Lung (tissue), 12 donors: Measurements from ENCODE around the gene SKAP2. TPM values are rescaled to one million over a fixed set of nuclear protein-coding genes. Genes with fewer than 3 reads are reported as not detected.
A peak's percentile ranks its signal among the peaks of the same experiment; 100 is the strongest.

Experiments used
- ATAC-seq: fragments of 200-7000 bp; cut with Tn5 transposase; one replicate; pipeline ENCODE4 v1.9.1; 2020; ENCODE audit warnings: moderate number of reproducible peaks; ENCODE audit not compliant: insufficient read depth, low FRiP score
- DNase-seq, 3 donors: peaks; one replicate each; pipeline ENCODE4 v3.0.0-alpha.2; 2013 to 2017
- H3K27ac ChIP-seq, 2 donors: one replicate each; pipeline ENCODE4 v1.5.1; 2013; ENCODE audit warnings: mild to moderate bottlenecking in 2 of 2, moderate library complexity in 2 of 2, control low read depth in 1 of 2, inconsistent platforms in 1 of 2, low read depth in 1 of 2, low read length in 1 of 2
- H3K27me3 ChIP-seq, 3 donors: one replicate each; pipeline ENCODE4 v1.5.1; 2013; ENCODE audit warnings: low read length in 2 of 3; ENCODE audit not compliant: control insufficient read depth in 3 of 3, insufficient read depth in 3 of 3
- H3K36me3 ChIP-seq, 4 donors: one replicate each; pipeline ENCODE4 v1.5.1; 2013; ENCODE audit warnings: low read length in 4 of 4, mild to moderate bottlenecking in 1 of 4, moderate library complexity in 1 of 4; ENCODE audit not compliant: control insufficient read depth in 4 of 4, insufficient read depth in 4 of 4
- H3K4me1 ChIP-seq, 5 donors: one replicate each; pipeline ENCODE4 v1.5.1; 2013; ENCODE audit warnings: low read length in 5 of 5, mild to moderate bottlenecking in 2 of 5, moderate library complexity in 1 of 5; ENCODE audit not compliant: control insufficient read depth in 5 of 5, insufficient read depth in 5 of 5
- H3K4me3 ChIP-seq: one replicate; pipeline ENCODE4 v1.5.1; 2013; ENCODE audit warnings: mild to moderate bottlenecking, control low read depth, moderate library complexity
- H3K9ac ChIP-seq, 2 donors: one replicate each; pipeline ENCODE4 v1.5.1; 2013; ENCODE audit warnings: low read length in 2 of 2, control low read depth in 1 of 2; ENCODE audit not compliant: insufficient read depth in 1 of 2
- H3K9me3 ChIP-seq, 4 donors: one replicate each; pipeline ENCODE4 v1.5.1; 2013; ENCODE audit warnings: low read length in 3 of 4, mild to moderate bottlenecking in 1 of 4, moderate library complexity in 1 of 4; ENCODE audit not compliant: control insufficient read depth in 4 of 4, insufficient read depth in 3 of 4
- CTCF ChIP-seq: IDR thresholded peaks from 2 replicates; pipeline ENCODE4 v1.5.1; 2012; ENCODE audit warnings: mild to moderate bottlenecking; ENCODE audit errors: control extremely low read depth, extremely low read depth
- whole genome bisulfite sequencing, 2 donors: extraction: QIAGEN DNeasy Blood & Tissue Kit; methylation state at CpG; one replicate each; pipeline ENCODE4 v1.1.7; 2013; 5-methylcytosine and 5-hydroxymethylcytosine counted together
- polyA plus RNA-seq, 2 donors: library from polyadenylated mRNA; stranded (reverse); fragments of 200-250 nt; gene quantifications; one replicate each; pipeline ENCODE4 v1.2.1, GENCODE V29; 2013
- total RNA-seq, 2 donors: library from RNA; depleted of rRNA in 1 of 2; stranded (reverse); fragments of >200 nt in 1 of 2; gene quantifications; one replicate each; pipeline ENCODE4 v1.2.1, GENCODE V29; 2014 to 2021
- donor health status: control.
- donor health status: control.
- donor health status: Bipolar disorder and iron deficiency.
- donor health status: healthy.
- donor health status: DM: yes; HTN: yes; CAD: no.

SKAP2 gene
- total and polyA plus RNA-seq, 4 donors, result 9.2 to 40.1 (median 35.8) TPM

- ATAC-seq, result peak; percentile 41
- Histone ChIP-seq H3K9me3 (no peaks in the 10 kb centered on the region), H3K27me3 (no peaks in the 10 kb centered on the region), H3K4me1 (peaks cover 0 to 28% (median 0%) of the 10 kb centered on the region in 5 donors), H3K9ac (no peak overlapping the region), H3K36me3 (peaks cover 0 to 4% (median 2%) of the 10 kb centered on the region in 4 donors), H3K27ac (no peak overlapping the region), H3K4me3 (no peak overlapping the region)
- TF ChIP-seq CTCF, result no peak
- no peak for DNase-seq
- 77 to 83% methylated on average over 1 of the region's 1 CpG for WGBS, 2 donors
Observed at GRCh38 chr7:26709210-26709990, 155.0 kb downstream of the SKAP2 start.

GRCh38 chr7:26705567-26705966 lies 158.8 kb downstream of the SKAP2 start:
- H3K9ac ChIP-seq, result no peak overlapping the region
- ATAC-seq, result no peak

GRCh38 chr7:26704786-26705185 lies 159.6 kb downstream of the SKAP2 start:
- Histone ChIP-seq H3K27ac (no peak overlapping the region), H3K9ac (no peak overlapping the region), H3K4me1 (peaks cover 0 to 29% (median 0%) of the 10 kb centered on the region in 5 donors), H3K36me3 (no peaks in the 10 kb centered on the region), H3K9me3 (no peaks in the 10 kb centered on the region), H3K27me3 (no peaks in the 10 kb centered on the region), H3K4me3 (no peak overlapping the region)
- TF ChIP-seq CTCF, result no peak
- ATAC-seq (no peak), DNase-seq (peak in 1 of 3 donors; percentile 19)
- 86 to 93% methylated on average over 2 of the region's 2 CpGs for WGBS, 2 donors

More at GRCh38 chr7:26705567-26705966, 158.8 kb downstream of the SKAP2 start:
- no peak for TF ChIP-seq CTCF
- H3K9me3 ChIP-seq, result no peaks in the 10 kb centered on the region
- 23 to 24% methylated on average over 2 of the region's 2 CpGs for WGBS, 2 donors
- DNase-seq, result peak; percentile 60 to 91 (median 89)
- H3K4me3 ChIP-seq, result no peak overlapping the region
- H3K27me3 ChIP-seq, result no peaks in the 10 kb centered on the region
- no peak overlapping the region for H3K27ac ChIP-seq
- H3K36me3 ChIP-seq, result peaks cover 0 to 4% (median 1%) of the 10 kb centered on the region in 4 donors
- H3K4me1 ChIP-seq, result peaks cover 0 to 29% (median 0%) of the 10 kb centered on the region in 5 donors
